Esophagus squamous epithelium (tissue), 5 donors: ENCODE measurements around the gene SH3YL1. TPM values are rescaled to one million over a fixed set of nuclear protein-coding genes. Genes with fewer than 3 reads are reported as not detected.

Source experiments
- DNase-seq: peaks from one replicate; lab custom pipeline; 2025; lab: John Stamatoyannopoulos, UW
- H3K27ac ChIP-seq, 4 donors: fragments of 200-600 bp; sonication (generic); one replicate each; pipeline ENCODE4 v1.5.1; 2016 to 2019; ENCODE audit warnings: mild to moderate bottlenecking in 1 of 4
- H3K27me3 ChIP-seq, 4 donors: fragments of 200-600 bp; sonication (generic); 1 replicate in 3 of 4; 2 replicates in 1 of 4; pipeline versions ENCODE4 v1.5.1 to v1.6.0; 2017 to 2021; ENCODE audit warnings: antibody characterized with exemption in 1 of 4
- H3K36me3 ChIP-seq, 3 donors: fragments of 200-600 bp; sonication (generic); one replicate each; pipeline ENCODE4 v1.5.1; 2016 to 2019
- H3K4me1 ChIP-seq, 3 donors: fragments of 200-600 bp; sonication (generic); one replicate each; pipeline ENCODE4 v1.5.1; 2017 to 2019
- H3K4me3 ChIP-seq, 4 donors: fragments of 200-600 bp; sonication (generic); 1 replicate in 3 of 4; 2 replicates in 1 of 4; pipeline ENCODE4 v1.5.1; 2016 to 2019; ENCODE audit warnings: mild to moderate bottlenecking in 2 of 4, moderate library complexity in 1 of 4
- H3K9me3 ChIP-seq, 3 donors: fragments of 200-600 bp; sonication (generic); one replicate each; pipeline ENCODE4 v1.5.1; 2016 to 2019
- POLR2A ChIP-seq, 4 donors: fragments of 450-650 bp; IDR thresholded peaks; one replicate each; pipeline ENCODE4 v1.6.1; 2017; ENCODE audit warnings: antibody characterized with exemption in 4 of 4, mild to moderate bottlenecking in 4 of 4, moderate library complexity in 3 of 4
- WGBS, 2 donors: methylation state at CpG; one replicate each; pipeline ENCODE4 v1.1.5; 2018; 5-methylcytosine and 5-hydroxymethylcytosine counted together
- intact Hi-C: fragments of 100-400 bp; cut with DNase I; formaldehyde crosslinking; loops from one replicate; pipeline ENCODE4 v1.15.0; 2022
- total RNA-seq, 4 donors: library from RNA; depleted of rRNA; stranded (reverse); fragments of >200 nt; gene quantifications; one replicate each; pipeline ENCODE4 v1.1.0, GENCODE V29; 2016
- TF ChIP-seq, protein P1 (sequence below), 6 experiments: fragments of 450-650 bp in 4 of 6; fragments of 200-600 bp in 2 of 6; sonication (generic) in 2 of 6; IDR thresholded peaks; one replicate each; pipeline ENCODE4 v1.5.1; 2016 to 2019; ENCODE audit warnings: antibody characterized with exemption in 6 of 6, mild to moderate bottlenecking in 4 of 6, moderate library complexity in 4 of 6
- donor health status: DM: yes; HTN: yes; CAD: no.

The SH3YL1 gene
- total RNA-seq, 4 donors from 2014 or later = 64.9 to 99.6 (median 81.1) TPM

DNA sequence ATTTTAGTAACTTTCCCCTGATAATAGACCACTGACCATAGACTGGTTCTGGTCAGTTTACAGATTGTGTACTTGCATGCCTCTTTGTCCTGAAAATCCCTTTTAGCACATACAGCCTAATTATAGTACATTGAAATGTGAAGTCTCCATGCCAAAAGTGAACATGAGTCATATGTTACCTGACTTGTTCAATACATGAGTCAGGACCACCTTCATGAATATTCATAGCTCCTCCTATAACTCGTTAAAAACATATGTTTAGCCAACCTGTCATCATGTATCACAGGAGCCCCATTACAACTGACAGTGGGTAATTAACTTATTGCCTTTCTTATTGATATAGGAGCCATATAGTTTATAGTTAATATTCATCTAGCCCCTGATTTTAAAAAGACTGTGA is 78.6 kb downstream of the SH3YL1 start:
- TF ChIP-seq, protein P1, sequence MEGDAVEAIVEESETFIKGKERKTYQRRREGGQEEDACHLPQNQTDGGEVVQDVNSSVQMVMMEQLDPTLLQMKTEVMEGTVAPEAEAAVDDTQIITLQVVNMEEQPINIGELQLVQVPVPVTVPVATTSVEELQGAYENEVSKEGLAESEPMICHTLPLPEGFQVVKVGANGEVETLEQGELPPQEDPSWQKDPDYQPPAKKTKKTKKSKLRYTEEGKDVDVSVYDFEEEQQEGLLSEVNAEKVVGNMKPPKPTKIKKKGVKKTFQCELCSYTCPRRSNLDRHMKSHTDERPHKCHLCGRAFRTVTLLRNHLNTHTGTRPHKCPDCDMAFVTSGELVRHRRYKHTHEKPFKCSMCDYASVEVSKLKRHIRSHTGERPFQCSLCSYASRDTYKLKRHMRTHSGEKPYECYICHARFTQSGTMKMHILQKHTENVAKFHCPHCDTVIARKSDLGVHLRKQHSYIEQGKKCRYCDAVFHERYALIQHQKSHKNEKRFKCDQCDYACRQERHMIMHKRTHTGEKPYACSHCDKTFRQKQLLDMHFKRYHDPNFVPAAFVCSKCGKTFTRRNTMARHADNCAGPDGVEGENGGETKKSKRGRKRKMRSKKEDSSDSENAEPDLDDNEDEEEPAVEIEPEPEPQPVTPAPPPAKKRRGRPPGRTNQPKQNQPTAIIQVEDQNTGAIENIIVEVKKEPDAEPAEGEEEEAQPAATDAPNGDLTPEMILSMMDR (IDR thresholded peaks at IDR 0.05) = no peak
- TF ChIP-seq POLR2A (IDR thresholded peaks at IDR 0.05) = no peak
- intact Hi-C loops = no loop called here

DNA sequence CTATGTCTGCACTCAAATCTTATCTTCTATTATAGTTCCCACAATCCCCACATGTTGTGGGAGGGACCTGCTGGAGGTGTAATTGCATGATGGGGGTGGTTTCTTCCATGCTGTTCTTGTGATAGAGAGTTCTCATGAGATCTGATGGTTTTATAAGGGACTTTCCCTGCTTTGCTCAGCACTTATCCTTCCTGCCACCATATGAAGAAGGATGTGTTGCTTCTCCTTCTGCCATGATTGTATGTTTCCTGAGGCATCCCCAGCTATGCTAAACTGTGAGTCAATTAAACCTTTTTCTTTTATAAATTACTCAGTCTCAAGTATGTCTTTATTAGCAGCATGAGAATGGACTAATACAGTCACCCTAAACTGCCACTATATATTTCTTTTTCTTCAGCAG is 79.1 kb downstream of the SH3YL1 start:
- H3K4me1 ChIP-seq = peaks cover 0 to 10% (median 0%) of the 10 kb centered on the region in 3 donors
- no peak for TF ChIP-seq POLR2A (IDR thresholded peaks at IDR 0.05)
- TF ChIP-seq, protein P1 (IDR thresholded peaks at IDR 0.05) = no peak
- no peak for DNase-seq
- peaks cover 0 to 4% (median 0%) of the 10 kb centered on the region in 3 donors for H3K9me3 ChIP-seq
- H3K27ac ChIP-seq = no peak overlapping the region
- H3K36me3 ChIP-seq = no peaks in the 10 kb centered on the region
- no peaks in the 10 kb centered on the region for H3K27me3 ChIP-seq
- H3K4me3 ChIP-seq = no peak overlapping the region
- intact Hi-C loops = no loop called here

More for the DNA sequence above, 78.6 kb downstream of the SH3YL1 start:
- Histone ChIP-seq H3K4me1 (peaks cover 0 to 10% (median 0%) of the 10 kb centered on the region in 3 donors), H3K27ac (no peak overlapping the region), H3K36me3 (no peaks in the 10 kb centered on the region), H3K27me3 (no peaks in the 10 kb centered on the region), H3K9me3 (peaks cover 0 to 4% (median 0%) of the 10 kb centered on the region in 3 donors), H3K4me3 (no peak overlapping the region)
- WGBS, 2 donors = 24 to 44% methylated on average over 1 of the region's 1 CpG
- no peak for DNase-seq

DNA sequence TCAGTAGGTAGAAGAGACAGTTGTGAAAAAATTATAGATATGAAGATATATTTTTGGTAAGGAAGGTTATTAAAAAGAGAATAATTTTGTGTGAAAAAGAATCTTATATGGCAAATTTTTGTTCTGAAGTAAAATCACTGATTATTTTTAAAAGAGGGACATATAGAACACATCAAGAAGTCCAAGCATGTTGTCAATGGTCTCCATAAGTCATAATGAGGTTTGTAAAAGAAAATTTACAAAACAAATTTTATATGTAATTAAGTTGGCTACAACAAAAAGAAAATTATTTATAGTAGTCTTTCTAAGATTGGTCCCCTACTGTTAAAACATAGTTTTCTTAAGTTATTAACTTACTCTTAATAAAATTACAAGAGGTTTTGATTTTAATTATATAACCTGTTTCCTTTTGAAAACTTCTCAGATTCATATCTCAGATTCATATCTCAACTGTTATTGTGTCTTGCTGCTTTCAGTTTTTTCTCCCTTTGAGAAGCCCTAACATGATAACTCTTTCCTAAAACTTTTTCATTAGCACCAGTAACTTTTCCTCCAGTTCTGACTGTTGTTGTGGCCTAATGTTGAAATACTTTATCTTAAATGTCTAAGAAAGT is 81.2 kb downstream of the SH3YL1 start:
- Histone ChIP-seq H3K9me3 (no peaks in the 10 kb centered on the region), H3K4me1 (peaks cover 0 to 10% (median 0%) of the 10 kb centered on the region in 3 donors), H3K27ac (no peak overlapping the region), H3K36me3 (no peaks in the 10 kb centered on the region), H3K4me3 (no peak overlapping the region), H3K27me3 (no peaks in the 10 kb centered on the region)
- intact Hi-C loops = no loop called here
- TF ChIP-seq, protein P1 (IDR thresholded peaks at IDR 0.05) = no peak
- TF ChIP-seq POLR2A (IDR thresholded peaks at IDR 0.05) = no peak
- no peak for DNase-seq

DNA sequence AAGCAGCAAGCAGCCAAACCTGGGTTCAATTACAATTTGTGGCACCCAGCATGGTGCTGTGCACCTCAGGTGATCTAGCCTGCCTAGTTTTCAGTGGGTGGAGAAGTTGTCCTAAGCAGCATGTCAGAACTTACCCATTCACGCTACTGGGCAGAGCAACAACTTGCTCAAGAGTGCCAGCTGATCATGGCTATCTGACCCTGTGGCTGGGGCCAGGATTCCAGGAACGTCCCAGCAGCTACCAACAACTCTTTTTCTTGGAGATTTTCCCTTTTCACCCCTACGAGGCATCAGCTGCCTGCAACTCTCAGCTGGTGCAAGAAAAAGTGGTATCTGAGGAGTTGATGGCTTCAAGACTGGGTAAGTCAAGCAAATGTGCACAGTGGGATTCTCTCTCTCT is 83.5 kb downstream of the SH3YL1 start:
- intact Hi-C loops = no loop called here
- WGBS, 2 donors = 40 to 46% methylated on average over 2 to 3 of the region's 3 CpGs
- Histone ChIP-seq H3K4me1 (peaks cover 0 to 22% (median 3%) of the 10 kb centered on the region in 3 donors), H3K4me3 (no peak overlapping the region), H3K36me3 (no peaks in the 10 kb centered on the region), H3K27me3 (no peaks in the 10 kb centered on the region), H3K9me3 (no peaks in the 10 kb centered on the region), H3K27ac (no peak overlapping the region)
- no peak for DNase-seq
- TF ChIP-seq POLR2A (IDR thresholded peaks at IDR 0.05) = no peak
- TF ChIP-seq, protein P1 (IDR thresholded peaks at IDR 0.05) = no peak

DNA sequence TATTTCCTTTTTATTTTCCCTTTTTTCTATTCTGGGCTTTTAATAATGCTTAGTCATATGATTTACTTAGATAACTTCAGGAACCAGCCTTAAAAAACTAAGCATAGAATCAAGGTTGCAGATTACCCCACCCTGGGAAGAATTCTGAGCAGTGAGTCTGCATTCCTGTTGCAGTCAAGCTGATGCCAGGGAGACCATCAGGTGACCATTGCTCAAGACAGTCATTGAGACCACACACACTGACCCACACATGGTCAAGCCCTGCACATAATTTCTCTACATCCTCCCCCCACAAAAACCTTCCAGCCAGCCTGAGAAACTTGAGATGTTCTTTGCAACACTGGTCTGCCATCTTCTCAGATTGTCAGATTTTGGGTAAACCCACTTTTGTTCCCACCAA is 83.9 kb downstream of the SH3YL1 start:
- intact Hi-C loops = no loop called here
- TF ChIP-seq, protein P1 (IDR thresholded peaks at IDR 0.05) = no peak
- TF ChIP-seq POLR2A (IDR thresholded peaks at IDR 0.05) = no peak
- no peaks in the 10 kb centered on the region for H3K36me3 ChIP-seq
- H3K4me1 ChIP-seq = peaks cover 0 to 18% (median 3%) of the 10 kb centered on the region in 3 donors
- H3K9me3 ChIP-seq = no peaks in the 10 kb centered on the region
- no peak overlapping the region for H3K27ac ChIP-seq
- H3K4me3 ChIP-seq = no peak overlapping the region
- no peak for DNase-seq
- H3K27me3 ChIP-seq = no peaks in the 10 kb centered on the region
